Measurements from ENCODE around the gene ERCC8.
A peak's percentile ranks its signal among the peaks of the same experiment; 100 is the strongest.

ERCC8 gene

GRCh38 chr5:60955239-60955638 lies 10.4 kb upstream of the ERCC8 start:
- Mint-ChIP-seq H3K4me1 (peaks cover 4% of the 10 kb centered on the region), H3K27me3 (no peaks in the 10 kb centered on the region), H3K9me3 (peaks cover 0 to 7% of the 10 kb centered on the region in 2 donors), H3K4me3 (no peak overlapping the region), H3K27ac (no peak overlapping the region)
- DNase-seq (no peak), ATAC-seq (no peak)

- H3K4me1 Mint-ChIP-seq: peaks cover 22% of the 10 kb centered on the region
- no peak overlapping the region for H3K27ac Mint-ChIP-seq
- no peaks in the 10 kb centered on the region for H3K27me3 Mint-ChIP-seq
- ATAC-seq (no peak), DNase-seq (no peak)
- no peak overlapping the region for H3K4me3 Mint-ChIP-seq
- H3K9me3 Mint-ChIP-seq: no peaks in the 10 kb centered on the region
These were observed 3.9 kb upstream of the ERCC8 start for GRCh38 chr5:60948738-60949137.

GRCh38 chr5:60945813-60946187 lies 930 bp upstream of the ERCC8 start:
- no peak for DNase-seq

GRCh38 chr5:60943624-60944023 lies 1.2 kb downstream of the ERCC8 start:
- H3K27me3 Mint-ChIP-seq: no peaks in the 10 kb centered on the region
- ATAC-seq: no peak
- DNase-seq: no peak
- no peak overlapping the region for H3K27ac Mint-ChIP-seq
- H3K9me3 Mint-ChIP-seq: no peaks in the 10 kb centered on the region
- H3K4me3 Mint-ChIP-seq: no peak overlapping the region
- peaks cover 25% of the 10 kb centered on the region for H3K4me1 Mint-ChIP-seq

More at GRCh38 chr5:60945813-60946187, 930 bp upstream of the ERCC8 start:
- H3K4me1 Mint-ChIP-seq: peaks cover 25% of the 10 kb centered on the region
- peak; percentile 50 for ATAC-seq
- H3K9me3 Mint-ChIP-seq: no peaks in the 10 kb centered on the region
- H3K27ac Mint-ChIP-seq: no peak overlapping the region
- H3K27me3 Mint-ChIP-seq: no peaks in the 10 kb centered on the region
- H3K4me3 Mint-ChIP-seq: no peak overlapping the region

- DNase-seq (no peak), ATAC-seq (no peak)
- Mint-ChIP-seq H3K27me3 (no peaks in the 10 kb centered on the region), H3K4me1 (no peaks in the 10 kb centered on the region), H3K4me3 (no peak overlapping the region), H3K27ac (no peak overlapping the region), H3K9me3 (peaks cover 0 to under 1% of the 10 kb centered on the region in 2 donors)
These were observed 15.8 kb downstream of the ERCC8 start for GRCh38 chr5:60929024-60929423.

- H3K4me1 Mint-ChIP-seq: no peaks in the 10 kb centered on the region
- ATAC-seq (no peak), DNase-seq (no peak)
- no peaks in the 10 kb centered on the region for H3K27me3 Mint-ChIP-seq
- H3K4me3 Mint-ChIP-seq: no peak overlapping the region
- H3K9me3 Mint-ChIP-seq: no peaks in the 10 kb centered on the region
- no peak overlapping the region for H3K27ac Mint-ChIP-seq
These were observed 17.4 kb downstream of the ERCC8 start for GRCh38 chr5:60927450-60927849.

GRCh38 chr5:60918466-60918865 lies 26.4 kb downstream of the ERCC8 start:
- Mint-ChIP-seq H3K27ac (no peak overlapping the region), H3K4me1 (no peaks in the 10 kb centered on the region), H3K4me3 (no peak overlapping the region), H3K27me3 (no peaks in the 10 kb centered on the region), H3K9me3 (peaks cover 0 to 6% of the 10 kb centered on the region in 2 donors)
- no peak for DNase-seq
- no peak for ATAC-seq

- Mint-ChIP-seq H3K27ac (no peak overlapping the region), H3K4me1 (no peaks in the 10 kb centered on the region), H3K4me3 (no peak overlapping the region), H3K27me3 (no peaks in the 10 kb centered on the region), H3K9me3 (peaks cover 0 to 9% of the 10 kb centered on the region in 2 donors)
- ATAC-seq (no peak), DNase-seq (no peak)
These were observed 28.2 kb downstream of the ERCC8 start for GRCh38 chr5:60916646-60917045.

GRCh38 chr5:60903356-60903755 lies 41.5 kb downstream of the ERCC8 start:
- H3K27me3 Mint-ChIP-seq: no peaks in the 10 kb centered on the region
- no peak overlapping the region for H3K27ac Mint-ChIP-seq

GRCh38 chr5:60896991-60897390 lies 47.9 kb downstream of the ERCC8 start:
- H3K27me3 Mint-ChIP-seq: no peaks in the 10 kb centered on the region
- no peak overlapping the region for H3K27ac Mint-ChIP-seq
- H3K4me1 Mint-ChIP-seq: no peaks in the 10 kb centered on the region
- no peaks in the 10 kb centered on the region for H3K9me3 Mint-ChIP-seq
- ATAC-seq (no peak), DNase-seq (no peak)
- no peak overlapping the region for H3K4me3 Mint-ChIP-seq

More at GRCh38 chr5:60903356-60903755, 41.5 kb downstream of the ERCC8 start:
- no peak overlapping the region for H3K4me3 Mint-ChIP-seq
- no peaks in the 10 kb centered on the region for H3K4me1 Mint-ChIP-seq
- H3K9me3 Mint-ChIP-seq: no peaks in the 10 kb centered on the region
- DNase-seq: no peak
- no peak for ATAC-seq

- Mint-ChIP-seq H3K27ac (peak overlapping the region in 1 of 2 donors; percentile 12), H3K4me3 (no peak overlapping the region), H3K27me3 (no peaks in the 10 kb centered on the region), H3K4me1 (peaks cover 5% of the 10 kb centered on the region), H3K9me3 (no peaks in the 10 kb centered on the region)
- ATAC-seq (no peak), DNase-seq (no peak)
These were observed 51.3 kb downstream of the ERCC8 start for GRCh38 chr5:60893521-60893920.

GRCh38 chr5:60891667-60892066 lies 53.2 kb downstream of the ERCC8 start:
- no peaks in the 10 kb centered on the region for H3K9me3 Mint-ChIP-seq
- DNase-seq (no peak), ATAC-seq (no peak)
- no peaks in the 10 kb centered on the region for H3K27me3 Mint-ChIP-seq
- H3K27ac Mint-ChIP-seq: no peak overlapping the region
- H3K4me1 Mint-ChIP-seq: peaks cover 7% of the 10 kb centered on the region
- no peak overlapping the region for H3K4me3 Mint-ChIP-seq

GRCh38 chr5:60888359-60889061 lies 56.4 kb downstream of the ERCC8 start:
- Mint-ChIP-seq H3K4me3 (no peak overlapping the region), H3K4me1 (peaks cover 7% of the 10 kb centered on the region), H3K27me3 (no peaks in the 10 kb centered on the region), H3K27ac (no peak overlapping the region), H3K9me3 (no peaks in the 10 kb centered on the region)
- DNase-seq (no peak), ATAC-seq (peak; percentile 48)

- DNase-seq (no peak), ATAC-seq (no peak)
- Mint-ChIP-seq H3K27ac (no peak overlapping the region), H3K4me1 (peaks cover 7% of the 10 kb centered on the region), H3K9me3 (no peaks in the 10 kb centered on the region), H3K27me3 (no peaks in the 10 kb centered on the region), H3K4me3 (no peak overlapping the region)
These were observed 57.1 kb downstream of the ERCC8 start for GRCh38 chr5:60887746-60888145.

- ATAC-seq (no peak), DNase-seq (no peak)
- Mint-ChIP-seq H3K4me3 (no peak overlapping the region), H3K4me1 (peaks cover 7% of the 10 kb centered on the region), H3K9me3 (no peaks in the 10 kb centered on the region), H3K27me3 (no peaks in the 10 kb centered on the region), H3K27ac (no peak overlapping the region)
These were observed 57.8 kb downstream of the ERCC8 start for GRCh38 chr5:60887096-60887495.

- no peak overlapping the region for H3K4me3 Mint-ChIP-seq
- peaks cover 7% of the 10 kb centered on the region for H3K4me1 Mint-ChIP-seq
- no peaks in the 10 kb centered on the region for H3K27me3 Mint-ChIP-seq
- DNase-seq: no peak
- ATAC-seq: no peak
- no peak overlapping the region for H3K27ac Mint-ChIP-seq
- H3K9me3 Mint-ChIP-seq: peaks cover 0 to 5% of the 10 kb centered on the region in 2 donors
These were observed 58.7 kb downstream of the ERCC8 start for GRCh38 chr5:60886158-60886557.

- Mint-ChIP-seq H3K4me3 (no peak overlapping the region), H3K4me1 (no peaks in the 10 kb centered on the region), H3K27ac (no peak overlapping the region), H3K27me3 (no peaks in the 10 kb centered on the region), H3K9me3 (peaks cover 7 to 28% of the 10 kb centered on the region in 2 donors)
- DNase-seq: no peak
- ATAC-seq: no peak
These were observed 61.6 kb downstream of the ERCC8 start for GRCh38 chr5:60883229-60883628.
